ENCODE data around the gene KDSR. TPM values are rescaled to one million over a fixed set of nuclear protein-coding genes. Genes with fewer than 3 reads are reported as not detected.
A peak's percentile ranks its signal among the peaks of the same experiment; 100 is the strongest.

KDSR gene, protein sequence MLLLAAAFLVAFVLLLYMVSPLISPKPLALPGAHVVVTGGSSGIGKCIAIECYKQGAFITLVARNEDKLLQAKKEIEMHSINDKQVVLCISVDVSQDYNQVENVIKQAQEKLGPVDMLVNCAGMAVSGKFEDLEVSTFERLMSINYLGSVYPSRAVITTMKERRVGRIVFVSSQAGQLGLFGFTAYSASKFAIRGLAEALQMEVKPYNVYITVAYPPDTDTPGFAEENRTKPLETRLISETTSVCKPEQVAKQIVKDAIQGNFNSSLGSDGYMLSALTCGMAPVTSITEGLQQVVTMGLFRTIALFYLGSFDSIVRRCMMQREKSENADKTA
- total RNA-seq (2021; fragmentation: NEBNext Ultra II Directional; extraction: Animal tissue kit (Norgen Biotek cat#: 25700)), result 10 to 100 TPM; 46.7 to 69.4 (median 57.1) TPM
- long read RNA-seq, full-length matches to known transcripts, result 66 of 93 reads
- long read RNA-seq, partial matches to known transcripts, result 5 of 93 reads
- long read RNA-seq, other reads (novel, unspliced or antisense), result 22 of 93 reads

- Mint-ChIP-seq H3K4me1 (ENCODE audit: low read depth) (peaks cover 37% of the 10 kb centered on the region), H3K27me3 (ENCODE audit: insufficient read depth) (0 out of 2 replicates have a peak, but pooled peaks cover 1% of the 10 kb centered on the region), H3K9me3 (no peaks in the 10 kb centered on the region), H3K27ac (peak within 1 kb of the TSS; percentile 88), H3K36me3 (ENCODE audit: low read depth) (peaks cover 14% of the 10 kb centered on the region), H3K4me3 (peak within 1 kb of the TSS; percentile 95)
- peak; percentile 99 for DNase-seq
- TF ChIP-seq, protein P1, sequence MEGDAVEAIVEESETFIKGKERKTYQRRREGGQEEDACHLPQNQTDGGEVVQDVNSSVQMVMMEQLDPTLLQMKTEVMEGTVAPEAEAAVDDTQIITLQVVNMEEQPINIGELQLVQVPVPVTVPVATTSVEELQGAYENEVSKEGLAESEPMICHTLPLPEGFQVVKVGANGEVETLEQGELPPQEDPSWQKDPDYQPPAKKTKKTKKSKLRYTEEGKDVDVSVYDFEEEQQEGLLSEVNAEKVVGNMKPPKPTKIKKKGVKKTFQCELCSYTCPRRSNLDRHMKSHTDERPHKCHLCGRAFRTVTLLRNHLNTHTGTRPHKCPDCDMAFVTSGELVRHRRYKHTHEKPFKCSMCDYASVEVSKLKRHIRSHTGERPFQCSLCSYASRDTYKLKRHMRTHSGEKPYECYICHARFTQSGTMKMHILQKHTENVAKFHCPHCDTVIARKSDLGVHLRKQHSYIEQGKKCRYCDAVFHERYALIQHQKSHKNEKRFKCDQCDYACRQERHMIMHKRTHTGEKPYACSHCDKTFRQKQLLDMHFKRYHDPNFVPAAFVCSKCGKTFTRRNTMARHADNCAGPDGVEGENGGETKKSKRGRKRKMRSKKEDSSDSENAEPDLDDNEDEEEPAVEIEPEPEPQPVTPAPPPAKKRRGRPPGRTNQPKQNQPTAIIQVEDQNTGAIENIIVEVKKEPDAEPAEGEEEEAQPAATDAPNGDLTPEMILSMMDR (IDR thresholded peaks at IDR 0.05), result no peak; the same call in 1 of the 2 replicates
These were observed at the start of gene KDSR for GRCh38 chr18:63367053-63367953. KDSR (minus strand) TSS chr18:63367206; CDS start chr18:63367118, 88 bp downstream.

DNA sequence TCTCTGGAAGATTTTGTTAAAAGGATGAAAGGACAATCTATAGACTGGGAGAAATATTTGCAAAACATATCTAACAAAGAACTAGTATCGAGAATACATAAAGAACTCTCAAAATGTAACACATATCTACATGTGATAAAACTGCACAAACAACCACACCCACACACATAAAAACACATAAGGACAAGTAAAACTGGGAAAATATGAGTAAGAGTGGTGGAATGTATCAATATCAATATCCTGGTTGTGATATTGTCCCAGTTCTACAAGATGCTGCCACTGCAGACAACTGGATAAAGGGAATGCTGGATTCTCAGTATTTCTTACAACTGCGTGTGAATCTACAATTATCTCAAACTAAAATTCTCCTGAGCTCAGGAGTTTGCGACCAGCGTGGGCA, 45.9 kb upstream of the KDSR start:
- no peak overlapping the region for H3K27ac Mint-ChIP-seq
- no peak for DNase-seq
- TF ChIP-seq, protein P1 (IDR thresholded peaks at IDR 0.05), result no peak

GRCh38 chr18:63410792-63411191, 43.8 kb upstream of the KDSR start:
- H3K9me3 Mint-ChIP-seq, result no peaks in the 10 kb centered on the region
- H3K27ac Mint-ChIP-seq, result peak overlapping the region; percentile 62
- 0 out of 2 replicates have a peak overlapping the region, but pooled peaks have one; percentile 0 for H3K4me3 Mint-ChIP-seq
- peak; percentile 75 for DNase-seq
- TF ChIP-seq, protein P1 (IDR thresholded peaks at IDR 0.05), result no peak
- H3K36me3 Mint-ChIP-seq (ENCODE audit: low read depth), result peaks cover 39% of the 10 kb centered on the region
- H3K4me1 Mint-ChIP-seq (ENCODE audit: low read depth), result peaks cover 65% of the 10 kb centered on the region
- H3K27me3 Mint-ChIP-seq (ENCODE audit: insufficient read depth), result no peaks in the 10 kb centered on the region

More for the DNA sequence above, 45.9 kb upstream of the KDSR start:
- Mint-ChIP-seq H3K36me3 (ENCODE audit: low read depth) (peaks cover 27% of the 10 kb centered on the region), H3K9me3 (no peaks in the 10 kb centered on the region), H3K4me1 (ENCODE audit: low read depth) (peaks cover 59% of the 10 kb centered on the region), H3K27me3 (ENCODE audit: insufficient read depth) (no peaks in the 10 kb centered on the region), H3K4me3 (no peak overlapping the region)

DNA sequence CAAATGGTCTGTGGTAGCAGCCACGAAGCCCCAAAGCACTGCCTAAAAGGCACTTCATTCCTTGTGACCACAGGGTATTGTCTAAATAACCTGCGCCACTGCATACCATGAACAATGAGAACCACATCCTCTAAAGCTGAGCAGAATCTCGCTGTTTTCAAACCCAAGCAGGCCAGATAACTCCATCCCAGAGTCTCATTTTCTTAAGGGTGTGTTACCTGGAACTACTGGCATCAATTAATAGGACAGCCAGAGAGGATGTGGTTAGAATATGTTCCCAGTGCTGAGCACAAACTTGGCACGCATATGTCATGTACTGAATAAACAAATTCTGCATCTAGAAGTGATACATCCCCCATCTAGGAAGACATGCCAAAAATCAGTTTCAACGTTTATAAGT, 42.3 kb upstream of the KDSR start:
- TF ChIP-seq, protein P1 (IDR thresholded peaks at IDR 0.05), result no peak
- Mint-ChIP-seq H3K4me3 (peak overlapping the region; percentile 45; the same call in 1 of the 2 replicates), H3K27ac (peak overlapping the region; percentile 72), H3K27me3 (ENCODE audit: insufficient read depth) (no peaks in the 10 kb centered on the region), H3K36me3 (ENCODE audit: low read depth) (peaks cover 34% of the 10 kb centered on the region), H3K4me1 (ENCODE audit: low read depth) (peaks cover 65% of the 10 kb centered on the region), H3K9me3 (no peaks in the 10 kb centered on the region)
- DNase-seq, result peak; percentile 56

DNA sequence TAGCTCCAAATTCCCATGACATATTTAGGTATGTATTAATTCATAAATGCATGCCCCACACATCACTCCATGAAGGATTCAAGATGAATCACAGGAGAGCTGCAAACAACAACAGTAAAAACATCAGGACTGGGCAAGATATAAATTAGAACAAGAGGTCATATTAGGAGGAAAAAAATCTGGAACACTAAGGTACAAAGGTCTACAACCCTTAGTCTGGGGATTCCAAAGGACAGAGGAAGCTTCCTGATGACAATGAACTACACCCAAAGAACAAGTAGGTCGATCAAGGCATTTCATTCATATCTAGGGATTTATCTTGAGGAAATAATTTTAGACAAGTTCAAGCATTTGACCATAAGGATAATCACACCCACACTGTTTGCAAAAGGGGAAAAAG, 40.7 kb upstream of the KDSR start:
- Mint-ChIP-seq H3K36me3 (ENCODE audit: low read depth) (peaks cover 31% of the 10 kb centered on the region), H3K27me3 (ENCODE audit: insufficient read depth) (no peaks in the 10 kb centered on the region), H3K4me1 (ENCODE audit: low read depth) (peaks cover 55% of the 10 kb centered on the region), H3K4me3 (no peak overlapping the region), H3K27ac (peak overlapping the region; percentile 41), H3K9me3 (no peaks in the 10 kb centered on the region)
- no peak for DNase-seq
- TF ChIP-seq, protein P1 (IDR thresholded peaks at IDR 0.05), result no peak

Measured in HFFc6 (cell line).